ENCODE data around the gene PPDPF. TPM values are rescaled to one million over a fixed set of nuclear protein-coding genes. Genes with fewer than 3 reads are reported as not detected.

The PPDPF gene
- total RNA-seq, 4 donors from 2014 or later: 142 to 613 (median 338) TPM

GRCh38 chr20:63539092-63539430, 18.5 kb downstream of the PPDPF start:
- TF ChIP-seq CTCF (IDR thresholded peaks at IDR 0.05) (no peak), POLR2A (IDR thresholded peaks at IDR 0.05) (no peak)

GRCh38 chr20:63539441-63540370, 19.1 kb downstream of the PPDPF start:
- peaks cover 0 to 79% (median 0%) of the 10 kb centered on the region in 4 donors for H3K27me3 ChIP-seq
- intact Hi-C loops (cut with DNase I): loop anchor here (5.0 kb wide), 2 partner anchors 198 to 433 kb away; partner anchors contain the start of genes LIME1 and SLC2A4RG
- WGBS, 2 donors: no CpG with 5 or more reads among the region's 29 CpGs
- no peak for TF ChIP-seq CTCF (IDR thresholded peaks at IDR 0.05)
- TF ChIP-seq POLR2A (IDR thresholded peaks at IDR 0.05): no peak
- no peak for DNase-seq
- no peaks in the 10 kb centered on the region for H3K36me3 ChIP-seq
- H3K4me3 ChIP-seq: no peak overlapping the region
- H3K27ac ChIP-seq: no peak overlapping the region
- H3K9me3 ChIP-seq: no peaks in the 10 kb centered on the region
- peaks cover 19 to 81% (median 29%) of the 10 kb centered on the region in 3 donors for H3K4me1 ChIP-seq

More at GRCh38 chr20:63539092-63539430, 18.5 kb downstream of the PPDPF start:
- Histone ChIP-seq H3K4me1 (peaks cover 24 to 85% (median 36%) of the 10 kb centered on the region in 3 donors), H3K36me3 (no peaks in the 10 kb centered on the region), H3K27me3 (peaks cover 0 to 79% (median 0%) of the 10 kb centered on the region in 4 donors), H3K4me3 (peak overlapping the region in 1 of 4 donors; percentile 57), H3K9me3 (no peaks in the 10 kb centered on the region), H3K27ac (peak overlapping the region in 3 of 4 donors; percentile 90 to 99 (median 96))
- no peak for DNase-seq
- intact Hi-C loops (cut with DNase I): loop anchor here (5.0 kb wide), 2 partner anchors 198 to 433 kb away; partner anchors contain the start of genes LIME1 and SLC2A4RG
- WGBS, 2 donors: 44 to 45% methylated on average over 9 to 10 of the region's 12 CpGs

GRCh38 chr20:63540417-63541186, 20.0 kb downstream of the PPDPF start:
- DNase-seq: no peak
- Histone ChIP-seq H3K36me3 (no peaks in the 10 kb centered on the region), H3K4me1 (peaks cover 14 to 81% (median 33%) of the 10 kb centered on the region in 3 donors), H3K9me3 (no peaks in the 10 kb centered on the region), H3K27me3 (peaks cover 0 to 78% (median 0%) of the 10 kb centered on the region in 4 donors), H3K4me3 (no peak overlapping the region), H3K27ac (no peak overlapping the region)
- intact Hi-C loops (cut with DNase I): no loop called here
- WGBS, 2 donors: 55% methylated on average over 2 of the region's 49 CpGs; no CpG with 5 or more reads in 1 of the 2 donors
- no peak for TF ChIP-seq POLR2A (IDR thresholded peaks at IDR 0.05)
- no peak for TF ChIP-seq CTCF (IDR thresholded peaks at IDR 0.05)

GRCh38 chr20:63541371-63541770, 20.8 kb downstream of the PPDPF start:
- 83% methylated on average over 10 of the region's 28 CpGs; no CpG with 5 or more reads in 1 of the 2 donors for WGBS, 2 donors
- Histone ChIP-seq H3K36me3 (no peaks in the 10 kb centered on the region), H3K27me3 (peaks cover 0 to 82% (median 0%) of the 10 kb centered on the region in 4 donors), H3K4me3 (no peak overlapping the region), H3K27ac (no peak overlapping the region), H3K4me1 (peaks cover 14 to 81% (median 33%) of the 10 kb centered on the region in 3 donors), H3K9me3 (no peaks in the 10 kb centered on the region)
- TF ChIP-seq CTCF (IDR thresholded peaks at IDR 0.05) (no peak), POLR2A (IDR thresholded peaks at IDR 0.05) (no peak)
- DNase-seq: no peak
- intact Hi-C loops (cut with DNase I): no loop called here
